ENCODE results near the gene WFIKKN1. TPM values are rescaled to one million over a fixed set of nuclear protein-coding genes. Genes with fewer than 3 reads are reported as not detected.

WFIKKN1 gene
- total RNA-seq, 1 experiment from 2014 or later, result 0.47 TPM

DNA sequence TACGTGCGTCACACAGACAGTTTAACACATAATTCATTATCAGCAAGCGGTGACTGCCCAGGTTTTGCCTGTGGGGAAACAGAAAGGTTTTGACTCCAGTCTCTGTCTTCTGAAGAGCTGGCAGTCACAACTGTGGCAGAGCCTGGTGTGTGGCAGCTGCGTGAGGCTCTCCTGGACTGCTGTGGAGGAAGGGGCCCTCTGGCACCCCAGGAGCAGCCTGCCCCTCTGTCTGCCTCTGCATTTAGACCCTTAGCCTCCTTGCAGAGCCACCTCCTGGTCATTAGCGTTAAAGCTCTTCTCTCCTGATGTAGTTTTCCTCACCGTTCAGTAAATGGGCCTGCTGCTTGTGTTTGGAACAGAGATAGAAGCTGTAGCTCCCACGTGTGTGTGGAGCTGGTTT is 30.0 kb upstream of the WFIKKN1 start:
- H3K27ac ChIP-seq (ENCODE audit: low read depth, low read length), result no peak overlapping the region
- no peak for ATAC-seq
- ChIA-PET POLR2A (no interaction called here), RAD21 (ENCODE audit: low non-redundant PET in 1 of 2, low total read pairs in 2 of 2, uncharacterized antibody in 2 of 2, unreplicated experiment in 2 of 2) (no interaction called here), CTCF (no interaction called here)
- BruUV-seq (replicated peaks), result no TSS peak
- H4K20me1 ChIP-seq (ENCODE audit: insufficient read depth), result no peaks in the 10 kb centered on the region
- H3K4me3 ChIP-seq (replicated peaks in 1 of 2; ENCODE audit: low read depth in 1 of 2, low read length in 2 of 2), result no peak overlapping the region
- no peak for DNase-seq (ENCODE audit: low read depth, low spot score)
- intact Hi-C loops (cut with micrococcal nuclease), result no loop called here
- H3K27me3 ChIP-seq (ENCODE audit: insufficient read depth, low read length), result no peaks in the 10 kb centered on the region
- no peak overlapping the region for H3K4me2 ChIP-seq (ENCODE audit: low read length)
- no peaks in the 10 kb centered on the region for H3K9me3 ChIP-seq (ENCODE audit: control insufficient read depth in 1 of 2, insufficient read depth in 1 of 2, low read depth in 1 of 2, low read length in 2 of 2)
- no peak overlapping the region for H2AFZ ChIP-seq (ENCODE audit: low read depth, low read length, poor library complexity, severe bottlenecking)
- no peaks in the 10 kb centered on the region for H3K4me1 ChIP-seq (ENCODE audit: control insufficient read depth in 1 of 2, insufficient read depth in 2 of 2, low read length in 2 of 2)
- H3K79me2 ChIP-seq (ENCODE audit: insufficient read depth, low read length), result peaks cover 4% of the 10 kb centered on the region; the same call in 1 of the 2 replicates
- no peak overlapping the region for H3K9ac ChIP-seq (ENCODE audit: low read length)
- TF ChIP-seq, protein P1, sequence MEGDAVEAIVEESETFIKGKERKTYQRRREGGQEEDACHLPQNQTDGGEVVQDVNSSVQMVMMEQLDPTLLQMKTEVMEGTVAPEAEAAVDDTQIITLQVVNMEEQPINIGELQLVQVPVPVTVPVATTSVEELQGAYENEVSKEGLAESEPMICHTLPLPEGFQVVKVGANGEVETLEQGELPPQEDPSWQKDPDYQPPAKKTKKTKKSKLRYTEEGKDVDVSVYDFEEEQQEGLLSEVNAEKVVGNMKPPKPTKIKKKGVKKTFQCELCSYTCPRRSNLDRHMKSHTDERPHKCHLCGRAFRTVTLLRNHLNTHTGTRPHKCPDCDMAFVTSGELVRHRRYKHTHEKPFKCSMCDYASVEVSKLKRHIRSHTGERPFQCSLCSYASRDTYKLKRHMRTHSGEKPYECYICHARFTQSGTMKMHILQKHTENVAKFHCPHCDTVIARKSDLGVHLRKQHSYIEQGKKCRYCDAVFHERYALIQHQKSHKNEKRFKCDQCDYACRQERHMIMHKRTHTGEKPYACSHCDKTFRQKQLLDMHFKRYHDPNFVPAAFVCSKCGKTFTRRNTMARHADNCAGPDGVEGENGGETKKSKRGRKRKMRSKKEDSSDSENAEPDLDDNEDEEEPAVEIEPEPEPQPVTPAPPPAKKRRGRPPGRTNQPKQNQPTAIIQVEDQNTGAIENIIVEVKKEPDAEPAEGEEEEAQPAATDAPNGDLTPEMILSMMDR (IDR thresholded peaks at IDR 0.05 in 2 of 3, conservative IDR thresholded peaks at IDR 0.05 in 1 of 3; ENCODE audit: borderline replicate concordance in 1 of 3, insufficient read depth in 1 of 3, low read depth in 2 of 3, low read length in 2 of 3), result peak in 1 of 3 experiments; percentile 10; a peak in 1 of 6 replicates
- TF ChIP-seq EGR1 (IDR thresholded peaks at IDR 0.05; ENCODE audit: low read depth) (no peak), JUND (IDR thresholded peaks at IDR 0.05) (no peak)
- peaks cover 0 to 3% of the 10 kb centered on the region in 2 experiments; a peak in 1 of 4 replicates for H3K36me3 ChIP-seq (ENCODE audit: control insufficient read depth in 1 of 2, insufficient read depth in 2 of 2, low read length in 2 of 2)
- H3K9me2 ChIP-seq (ENCODE audit: insufficient read depth), result no peaks in the 10 kb centered on the region

DNA sequence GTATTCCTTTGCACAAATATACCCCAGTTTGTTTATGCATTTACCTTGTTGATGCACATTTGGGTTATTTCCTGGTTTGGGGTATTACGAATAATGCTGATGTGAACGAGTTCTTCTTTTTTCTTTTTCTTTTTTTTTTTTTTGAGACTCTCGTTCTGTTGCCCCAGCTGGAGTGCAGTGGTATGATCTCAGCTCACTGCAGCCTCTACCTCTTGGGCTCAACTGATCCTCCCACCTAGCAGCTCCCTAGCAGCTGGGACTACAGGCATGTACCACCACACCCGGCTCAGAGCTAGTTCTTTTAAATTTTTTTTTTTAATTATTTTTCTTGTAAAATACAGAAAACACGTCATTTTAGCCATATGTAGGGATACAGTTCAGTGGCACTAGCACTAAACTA is 26.9 kb upstream of the WFIKKN1 start:
- peaks cover 0 to 3% of the 10 kb centered on the region in 2 experiments; a peak in 1 of 4 replicates for H3K36me3 ChIP-seq (ENCODE audit: control insufficient read depth in 1 of 2, insufficient read depth in 2 of 2, low read length in 2 of 2)
- TF ChIP-seq FOSL1 (IDR thresholded peaks at IDR 0.05; ENCODE audit: low read depth), result no peak
- TF ChIP-seq, protein P1 (IDR thresholded peaks at IDR 0.05 in 2 of 3, conservative IDR thresholded peaks at IDR 0.05 in 1 of 3; ENCODE audit: borderline replicate concordance in 1 of 3, insufficient read depth in 1 of 3, low read depth in 2 of 3, low read length in 2 of 3), result no peak
- no peak for TF ChIP-seq EZH2 (IDR thresholded peaks at IDR 0.05)
- TF ChIP-seq, protein P2, sequence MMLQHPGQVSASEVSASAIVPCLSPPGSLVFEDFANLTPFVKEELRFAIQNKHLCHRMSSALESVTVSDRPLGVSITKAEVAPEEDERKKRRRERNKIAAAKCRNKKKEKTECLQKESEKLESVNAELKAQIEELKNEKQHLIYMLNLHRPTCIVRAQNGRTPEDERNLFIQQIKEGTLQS (IDR thresholded peaks at IDR 0.05), result no peak
- TF ChIP-seq, protein P3, sequence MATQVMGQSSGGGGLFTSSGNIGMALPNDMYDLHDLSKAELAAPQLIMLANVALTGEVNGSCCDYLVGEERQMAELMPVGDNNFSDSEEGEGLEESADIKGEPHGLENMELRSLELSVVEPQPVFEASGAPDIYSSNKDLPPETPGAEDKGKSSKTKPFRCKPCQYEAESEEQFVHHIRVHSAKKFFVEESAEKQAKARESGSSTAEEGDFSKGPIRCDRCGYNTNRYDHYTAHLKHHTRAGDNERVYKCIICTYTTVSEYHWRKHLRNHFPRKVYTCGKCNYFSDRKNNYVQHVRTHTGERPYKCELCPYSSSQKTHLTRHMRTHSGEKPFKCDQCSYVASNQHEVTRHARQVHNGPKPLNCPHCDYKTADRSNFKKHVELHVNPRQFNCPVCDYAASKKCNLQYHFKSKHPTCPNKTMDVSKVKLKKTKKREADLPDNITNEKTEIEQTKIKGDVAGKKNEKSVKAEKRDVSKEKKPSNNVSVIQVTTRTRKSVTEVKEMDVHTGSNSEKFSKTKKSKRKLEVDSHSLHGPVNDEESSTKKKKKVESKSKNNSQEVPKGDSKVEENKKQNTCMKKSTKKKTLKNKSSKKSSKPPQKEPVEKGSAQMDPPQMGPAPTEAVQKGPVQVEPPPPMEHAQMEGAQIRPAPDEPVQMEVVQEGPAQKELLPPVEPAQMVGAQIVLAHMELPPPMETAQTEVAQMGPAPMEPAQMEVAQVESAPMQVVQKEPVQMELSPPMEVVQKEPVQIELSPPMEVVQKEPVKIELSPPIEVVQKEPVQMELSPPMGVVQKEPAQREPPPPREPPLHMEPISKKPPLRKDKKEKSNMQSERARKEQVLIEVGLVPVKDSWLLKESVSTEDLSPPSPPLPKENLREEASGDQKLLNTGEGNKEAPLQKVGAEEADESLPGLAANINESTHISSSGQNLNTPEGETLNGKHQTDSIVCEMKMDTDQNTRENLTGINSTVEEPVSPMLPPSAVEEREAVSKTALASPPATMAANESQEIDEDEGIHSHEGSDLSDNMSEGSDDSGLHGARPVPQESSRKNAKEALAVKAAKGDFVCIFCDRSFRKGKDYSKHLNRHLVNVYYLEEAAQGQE (IDR thresholded peaks at IDR 0.05; ENCODE audit: low read depth), result no peak
- no peak for TF ChIP-seq ELF1 (IDR thresholded peaks at IDR 0.05; ENCODE audit: borderline replicate concordance, low read depth)
- TF ChIP-seq JUND (IDR thresholded peaks at IDR 0.05), result no peak
- no peak for TF ChIP-seq ZNF274 (IDR thresholded peaks at IDR 0.05; ENCODE audit: low read depth, low read length)
- TF ChIP-seq ZFX (IDR thresholded peaks at IDR 0.05), result no peak
- no peak for TF ChIP-seq SIN3A (IDR thresholded peaks at IDR 0.05; ENCODE audit: low read depth)

More for the DNA sequence above, 26.9 kb upstream of the WFIKKN1 start:
- no peak for ATAC-seq
- Histone ChIP-seq H3K79me2 (ENCODE audit: insufficient read depth, low read length) (peaks cover 4% of the 10 kb centered on the region; the same call in 1 of the 2 replicates), H3K9ac (ENCODE audit: low read length) (no peak overlapping the region), H3K4me3 (replicated peaks in 1 of 2; ENCODE audit: low read depth in 1 of 2, low read length in 2 of 2) (no peak overlapping the region), H2AFZ (ENCODE audit: low read depth, low read length, poor library complexity, severe bottlenecking) (no peak overlapping the region), H3K27me3 (ENCODE audit: insufficient read depth, low read length) (no peaks in the 10 kb centered on the region), H3K4me1 (ENCODE audit: control insufficient read depth in 1 of 2, insufficient read depth in 2 of 2, low read length in 2 of 2) (no peaks in the 10 kb centered on the region), H3K9me2 (ENCODE audit: insufficient read depth) (no peaks in the 10 kb centered on the region), H3K27ac (ENCODE audit: low read depth, low read length) (no peak overlapping the region), H3K4me2 (ENCODE audit: low read length) (no peak overlapping the region), H3K9me3 (ENCODE audit: control insufficient read depth in 1 of 2, insufficient read depth in 1 of 2, low read depth in 1 of 2, low read length in 2 of 2) (no peaks in the 10 kb centered on the region), H4K20me1 (ENCODE audit: insufficient read depth) (no peaks in the 10 kb centered on the region)
- ChIA-PET POLR2A (no interaction called here), CTCF (no interaction called here), RAD21 (ENCODE audit: low non-redundant PET in 1 of 2, low total read pairs in 2 of 2, uncharacterized antibody in 2 of 2, unreplicated experiment in 2 of 2) (no interaction called here)
- no TSS peak for BruUV-seq (replicated peaks)
- intact Hi-C loops (cut with micrococcal nuclease), result no loop called here
- no peak for DNase-seq (ENCODE audit: low read depth, low spot score)
